HEK293 (cell line): ENCODE results near the gene AMPD3.

Source experiments
- CTCF ChIA-PET: fragments of 350-600 bp; formaldehyde crosslinking; extraction: SDS; loops from one replicate; lab custom pipeline; 2021; ENCODE audit warnings: antibody characterized with exemption; lab: Yijun Ruan, JAX
- POLR2A ChIA-PET: fragments of 300-600 bp; formaldehyde crosslinking; extraction: SDS; loops from one replicate; lab custom pipeline; 2020; ENCODE audit warnings: antibody characterized with exemption, inconsistent platforms; lab: Yijun Ruan, JAX
- H3K27ac ChIP-seq: fragments of 200-500 bp; sonication (Bioruptor generic); 2 replicates; pipeline ENCODE4 v1.5.1; 2014; ENCODE audit warnings: low read depth, low read length, control low read depth, inconsistent platforms; ENCODE audit errors: extremely low read depth
- H3K36me3 ChIP-seq, 2 experiments: fragments of 200-500 bp in 1 of 2; sonication (Bioruptor generic) in 1 of 2; 1 replicate in 1 of 2; 2 replicates in 1 of 2; pipeline ENCODE4 v1.5.1; 2014 to 2017; ENCODE audit warnings: inconsistent platforms in 2 of 2, low read length in 2 of 2; ENCODE audit not compliant: control insufficient read depth in 2 of 2, insufficient read depth in 1 of 2
- H3K4me1 ChIP-seq: fragments of 200-500 bp; sonication (Bioruptor generic); 2 replicates; pipeline ENCODE4 v1.5.1; 2014; ENCODE audit warnings: mild to moderate bottlenecking, low read length, inconsistent platforms; ENCODE audit not compliant: control insufficient read depth, insufficient read depth
- H3K4me3 ChIP-seq: 2 replicates; pipeline ENCODE4 v1.5.1; 2011; ENCODE audit warnings: low read depth, mild to moderate bottlenecking, control low read depth, low read length, moderate library complexity
- H3K9me3 ChIP-seq: fragments of 200-500 bp; sonication (Bioruptor generic); 2 replicates; pipeline ENCODE4 v1.5.1; 2014; ENCODE audit warnings: low read depth, low read length, inconsistent platforms; ENCODE audit not compliant: control insufficient read depth, insufficient read depth
- HOXA7 ChIP-seq: sonication (generic); formaldehyde crosslinking; IDR thresholded peaks from 2 replicates; pipeline ENCODE4 v1.8.1; 2022; ENCODE audit warnings: missing genetic modification reagents, borderline replicate concordance
- KLF10 ChIP-seq: fragments of 450-650 bp; IDR thresholded peaks from 2 replicates; pipeline ENCODE4 v1.5.1; 2018; ENCODE audit warnings: missing biosample characterization, mild to moderate bottlenecking, missing genetic modification characterization
- SCRT1 ChIP-seq: fragments of 450-650 bp; formaldehyde crosslinking; IDR thresholded peaks from 2 replicates; pipeline ENCODE4 v1.5.1; 2016; ENCODE audit warnings: missing biosample characterization, missing genetic modification characterization, borderline replicate concordance
- TCF7L2 ChIP-seq: IDR thresholded peaks from 2 replicates; pipeline ENCODE4 v1.6.1; 2011; ENCODE audit warnings: low read depth, mild to moderate bottlenecking, inconsistent platforms, low read length, moderate library complexity, borderline replicate concordance
- ZNF174 ChIP-seq: fragments of 450-650 bp; formaldehyde crosslinking; IDR thresholded peaks from 2 replicates; pipeline ENCODE4 v1.5.0; 2017; ENCODE audit warnings: missing biosample characterization, mild to moderate bottlenecking, missing genetic modification characterization
- ZNF19 ChIP-seq: fragments of 450-650 bp; formaldehyde crosslinking; IDR thresholded peaks from 2 replicates; pipeline ENCODE4; 2016; ENCODE audit warnings: missing biosample characterization, missing genetic modification characterization, low read depth
- ZNF202 ChIP-seq: fragments of 450-650 bp; formaldehyde crosslinking; IDR thresholded peaks from 2 replicates; pipeline ENCODE4 v1.5.1; 2016; ENCODE audit warnings: missing biosample characterization, missing genetic modification characterization, borderline replicate concordance
- ZNF221 ChIP-seq: fragments of 450-650 bp; formaldehyde crosslinking; IDR thresholded peaks from 2 replicates; pipeline ENCODE4 v1.5.1; 2017; ENCODE audit warnings: missing biosample characterization, missing genetic modification characterization, borderline replicate concordance
- ZNF404 ChIP-seq: fragments of 450-650 bp; formaldehyde crosslinking; IDR thresholded peaks from 2 replicates; pipeline ENCODE4 v1.5.1; 2017; ENCODE audit warnings: missing biosample characterization, missing genetic modification characterization
- ZNF521 ChIP-seq: fragments of 450-650 bp; formaldehyde crosslinking; IDR thresholded peaks from 2 replicates; pipeline ENCODE4 v1.5.1; 2017; ENCODE audit warnings: missing biosample characterization, mild to moderate bottlenecking, missing genetic modification characterization
- ZNF529 ChIP-seq: fragments of 450-650 bp; formaldehyde crosslinking; IDR thresholded peaks from 2 replicates; pipeline ENCODE4 v1.5.1; 2017; ENCODE audit warnings: missing genetic modification characterization, missing biosample characterization; ENCODE audit not compliant: insufficient replicate concordance
- ZNF558 ChIP-seq: fragments of 450-650 bp; formaldehyde crosslinking; IDR thresholded peaks from 2 replicates; pipeline ENCODE4 v1.5.1; 2016; ENCODE audit warnings: missing biosample characterization, missing genetic modification characterization
- ZNF561 ChIP-seq: fragments of 450-650 bp; IDR thresholded peaks from 2 replicates; pipeline ENCODE4 v1.5.1; 2018; ENCODE audit warnings: missing biosample characterization, missing genetic modification characterization, borderline replicate concordance
- ZNF600 ChIP-seq: fragments of 450-650 bp; formaldehyde crosslinking; IDR thresholded peaks from 2 replicates; pipeline ENCODE4 v1.5.1; 2016; ENCODE audit warnings: missing biosample characterization, missing genetic modification characterization
- ZNF621 ChIP-seq: fragments of 450-650 bp; formaldehyde crosslinking; IDR thresholded peaks from 2 replicates; pipeline ENCODE4 v1.5.1; 2017; ENCODE audit warnings: missing biosample characterization, missing genetic modification characterization
- ZNF654 ChIP-seq: fragments of 450-650 bp; formaldehyde crosslinking; IDR thresholded peaks from 2 replicates; pipeline ENCODE4 v1.5.1; 2016; ENCODE audit warnings: low read depth, missing biosample characterization, missing genetic modification characterization
- ZNF768 ChIP-seq: fragments of 450-650 bp; formaldehyde crosslinking; IDR thresholded peaks from 2 replicates; pipeline ENCODE4 v1.5.1; 2018; ENCODE audit warnings: missing biosample characterization, mild to moderate bottlenecking, missing genetic modification characterization
- ZNF837 ChIP-seq: fragments of 450-650 bp; formaldehyde crosslinking; IDR thresholded peaks from 2 replicates; pipeline ENCODE4 v1.5.1; 2016; ENCODE audit warnings: missing biosample characterization, missing genetic modification characterization
- TF ChIP-seq, protein P1 (sequence below): fragments of 450-650 bp; formaldehyde crosslinking; IDR thresholded peaks from 2 replicates; pipeline ENCODE4 v1.5.1; 2016; ENCODE audit warnings: missing biosample characterization, missing genetic modification characterization
- TF ChIP-seq, protein P2 (sequence below): fragments of 450-650 bp; formaldehyde crosslinking; IDR thresholded peaks from 2 replicates; pipeline ENCODE4 v1.5.1; 2016; ENCODE audit warnings: missing biosample characterization, missing genetic modification characterization
- TF ChIP-seq, protein P3 (sequence below): fragments of 450-650 bp; formaldehyde crosslinking; IDR thresholded peaks from 2 replicates; pipeline ENCODE4 v1.5.1; 2016; ENCODE audit warnings: missing biosample characterization, missing genetic modification characterization
- TF ChIP-seq, protein P4 (sequence below): IDR thresholded peaks from 2 replicates; pipeline ENCODE4 v1.6.1; 2011; ENCODE audit warnings: mild to moderate bottlenecking, low read depth, low read length, borderline replicate concordance
- TF ChIP-seq, protein P5 (sequence below): fragments of 450-650 bp; formaldehyde crosslinking; IDR thresholded peaks from 2 replicates; pipeline ENCODE4 v1.5.1; 2016; ENCODE audit warnings: missing biosample characterization, missing genetic modification characterization

The AMPD3 gene

DNA sequence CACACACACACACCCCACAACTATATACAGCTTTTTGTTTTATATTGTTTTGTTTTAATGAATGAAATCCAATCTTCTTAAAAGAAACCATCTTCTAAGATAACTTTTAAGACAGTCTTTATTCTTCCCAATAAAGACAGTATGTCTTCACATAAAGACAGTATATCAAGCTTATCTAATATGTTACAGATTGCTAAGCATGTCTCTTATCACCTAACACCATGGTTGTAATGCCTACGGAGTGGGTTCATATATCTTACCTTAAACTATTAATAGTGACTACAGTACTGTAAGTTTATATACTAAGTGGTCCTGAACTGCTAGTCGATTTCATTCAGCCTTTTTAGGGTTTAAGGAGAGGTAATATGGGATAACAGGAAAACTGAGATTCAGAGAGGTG lies 77.5 kb downstream of the AMPD3 start:
- Histone ChIP-seq H3K4me1 (no peaks in the 10 kb centered on the region), H3K4me3 (no peak overlapping the region), H3K27ac (no peak overlapping the region), H3K36me3 (peaks cover 0 to 32% of the 10 kb centered on the region in 2 experiments; a peak in 1 of 3 replicates), H3K9me3 (no peaks in the 10 kb centered on the region)
- TF ChIP-seq, protein P1, sequence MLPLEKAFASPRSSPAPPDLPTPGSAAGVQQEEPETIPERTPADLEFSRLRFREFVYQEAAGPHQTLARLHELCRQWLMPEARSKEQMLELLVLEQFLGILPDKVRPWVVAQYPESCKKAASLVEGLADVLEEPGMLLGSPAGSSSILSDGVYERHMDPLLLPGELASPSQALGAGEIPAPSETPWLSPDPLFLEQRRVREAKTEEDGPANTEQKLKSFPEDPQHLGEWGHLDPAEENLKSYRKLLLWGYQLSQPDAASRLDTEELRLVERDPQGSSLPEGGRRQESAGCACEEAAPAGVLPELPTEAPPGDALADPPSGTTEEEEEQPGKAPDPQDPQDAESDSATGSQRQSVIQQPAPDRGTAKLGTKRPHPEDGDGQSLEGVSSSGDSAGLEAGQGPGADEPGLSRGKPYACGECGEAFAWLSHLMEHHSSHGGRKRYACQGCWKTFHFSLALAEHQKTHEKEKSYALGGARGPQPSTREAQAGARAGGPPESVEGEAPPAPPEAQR (tag by site-specific recombination) = no peak
- TF ChIP-seq ZNF221 (tag by site-specific recombination) = no peak
- TF ChIP-seq, protein P2, sequence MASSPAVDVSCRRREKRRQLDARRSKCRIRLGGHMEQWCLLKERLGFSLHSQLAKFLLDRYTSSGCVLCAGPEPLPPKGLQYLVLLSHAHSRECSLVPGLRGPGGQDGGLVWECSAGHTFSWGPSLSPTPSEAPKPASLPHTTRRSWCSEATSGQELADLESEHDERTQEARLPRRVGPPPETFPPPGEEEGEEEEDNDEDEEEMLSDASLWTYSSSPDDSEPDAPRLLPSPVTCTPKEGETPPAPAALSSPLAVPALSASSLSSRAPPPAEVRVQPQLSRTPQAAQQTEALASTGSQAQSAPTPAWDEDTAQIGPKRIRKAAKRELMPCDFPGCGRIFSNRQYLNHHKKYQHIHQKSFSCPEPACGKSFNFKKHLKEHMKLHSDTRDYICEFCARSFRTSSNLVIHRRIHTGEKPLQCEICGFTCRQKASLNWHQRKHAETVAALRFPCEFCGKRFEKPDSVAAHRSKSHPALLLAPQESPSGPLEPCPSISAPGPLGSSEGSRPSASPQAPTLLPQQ (tag by site-specific recombination) = no peak
- TF ChIP-seq ZNF19 (tag by site-specific recombination) = no peak
- TF ChIP-seq ZNF404 (tag by site-specific recombination) = no peak
- CTCF ChIA-PET = interaction anchor here (3.9 kb wide), 1 partner anchor 8 kb away, joined by 25 read pairs; the partner anchor contains the start of gene RNF141
- POLR2A ChIA-PET = interaction anchor here (1.5 kb wide), 1 partner anchor 8 kb away, joined by 9 read pairs; the partner anchor contains the start of gene RNF141

DNA sequence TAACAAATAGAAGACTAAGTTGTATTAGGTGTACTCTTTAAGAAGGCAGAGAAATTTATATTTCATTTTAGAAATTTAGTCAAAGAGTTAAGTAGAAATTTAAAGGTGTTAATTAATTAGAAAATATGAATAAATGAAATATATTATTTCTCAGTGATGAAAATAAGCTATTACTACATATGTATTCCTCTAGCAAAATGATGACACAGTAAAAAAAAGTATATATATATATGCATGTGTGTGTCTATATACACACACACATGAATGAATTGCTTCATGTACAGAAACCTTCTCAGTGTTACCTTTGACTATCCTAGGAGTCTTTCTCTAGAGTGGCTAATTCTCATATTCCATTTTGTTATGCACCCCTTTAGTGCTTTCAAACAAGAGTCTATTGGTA lies 78.3 kb downstream of the AMPD3 start:
- CTCF ChIA-PET = interaction anchor here (1.0 to 3.9 kb wide), 2 partner anchors 8 to 71 kb away, joined by 3 to 25 read pairs; partner anchors contain the start of gene RNF141
- H3K4me1 ChIP-seq = no peaks in the 10 kb centered on the region

More for the DNA sequence above, 78.3 kb downstream of the AMPD3 start:
- POLR2A ChIA-PET = interaction anchor here (1.5 kb wide), 1 partner anchor 7 kb away, joined by 9 read pairs; the partner anchor contains the start of gene RNF141
- Histone ChIP-seq H3K4me3 (no peak overlapping the region), H3K27ac (no peak overlapping the region), H3K9me3 (no peaks in the 10 kb centered on the region), H3K36me3 (peaks cover 0 to 29% of the 10 kb centered on the region in 2 experiments; a peak in 1 of 3 replicates)
- TF ChIP-seq ZNF837 (no peak), ZNF600 (tag by site-specific recombination) (no peak), ZNF558 (tag by site-specific recombination) (no peak), ZNF561 (tag by site-specific recombination) (no peak), ZNF529 (tag by site-specific recombination) (no peak), KLF10 (tag by site-specific recombination) (no peak), ZNF202 (no peak), TCF7L2 (no peak), ZNF521 (no peak), ZNF174 (tag by site-specific recombination) (no peak), ZNF768 (tag by site-specific recombination) (no peak), ZNF621 (tag by site-specific recombination) (no peak), HOXA7 (CRISPR knock-in tag) (no peak), ZNF654 (tag by site-specific recombination) (no peak), SCRT1 (tag by site-specific recombination) (no peak)
- TF ChIP-seq, protein P3, sequence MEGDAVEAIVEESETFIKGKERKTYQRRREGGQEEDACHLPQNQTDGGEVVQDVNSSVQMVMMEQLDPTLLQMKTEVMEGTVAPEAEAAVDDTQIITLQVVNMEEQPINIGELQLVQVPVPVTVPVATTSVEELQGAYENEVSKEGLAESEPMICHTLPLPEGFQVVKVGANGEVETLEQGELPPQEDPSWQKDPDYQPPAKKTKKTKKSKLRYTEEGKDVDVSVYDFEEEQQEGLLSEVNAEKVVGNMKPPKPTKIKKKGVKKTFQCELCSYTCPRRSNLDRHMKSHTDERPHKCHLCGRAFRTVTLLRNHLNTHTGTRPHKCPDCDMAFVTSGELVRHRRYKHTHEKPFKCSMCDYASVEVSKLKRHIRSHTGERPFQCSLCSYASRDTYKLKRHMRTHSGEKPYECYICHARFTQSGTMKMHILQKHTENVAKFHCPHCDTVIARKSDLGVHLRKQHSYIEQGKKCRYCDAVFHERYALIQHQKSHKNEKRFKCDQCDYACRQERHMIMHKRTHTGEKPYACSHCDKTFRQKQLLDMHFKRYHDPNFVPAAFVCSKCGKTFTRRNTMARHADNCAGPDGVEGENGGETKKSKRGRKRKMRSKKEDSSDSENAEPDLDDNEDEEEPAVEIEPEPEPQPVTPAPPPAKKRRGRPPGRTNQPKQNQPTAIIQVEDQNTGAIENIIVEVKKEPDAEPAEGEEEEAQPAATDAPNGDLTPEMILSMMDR (tag by site-specific recombination) = no peak
- TF ChIP-seq, protein P2 (tag by site-specific recombination) = no peak
- TF ChIP-seq, protein P4, sequence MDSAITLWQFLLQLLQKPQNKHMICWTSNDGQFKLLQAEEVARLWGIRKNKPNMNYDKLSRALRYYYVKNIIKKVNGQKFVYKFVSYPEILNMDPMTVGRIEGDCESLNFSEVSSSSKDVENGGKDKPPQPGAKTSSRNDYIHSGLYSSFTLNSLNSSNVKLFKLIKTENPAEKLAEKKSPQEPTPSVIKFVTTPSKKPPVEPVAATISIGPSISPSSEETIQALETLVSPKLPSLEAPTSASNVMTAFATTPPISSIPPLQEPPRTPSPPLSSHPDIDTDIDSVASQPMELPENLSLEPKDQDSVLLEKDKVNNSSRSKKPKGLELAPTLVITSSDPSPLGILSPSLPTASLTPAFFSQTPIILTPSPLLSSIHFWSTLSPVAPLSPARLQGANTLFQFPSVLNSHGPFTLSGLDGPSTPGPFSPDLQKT = no peak
- TF ChIP-seq, protein P5, sequence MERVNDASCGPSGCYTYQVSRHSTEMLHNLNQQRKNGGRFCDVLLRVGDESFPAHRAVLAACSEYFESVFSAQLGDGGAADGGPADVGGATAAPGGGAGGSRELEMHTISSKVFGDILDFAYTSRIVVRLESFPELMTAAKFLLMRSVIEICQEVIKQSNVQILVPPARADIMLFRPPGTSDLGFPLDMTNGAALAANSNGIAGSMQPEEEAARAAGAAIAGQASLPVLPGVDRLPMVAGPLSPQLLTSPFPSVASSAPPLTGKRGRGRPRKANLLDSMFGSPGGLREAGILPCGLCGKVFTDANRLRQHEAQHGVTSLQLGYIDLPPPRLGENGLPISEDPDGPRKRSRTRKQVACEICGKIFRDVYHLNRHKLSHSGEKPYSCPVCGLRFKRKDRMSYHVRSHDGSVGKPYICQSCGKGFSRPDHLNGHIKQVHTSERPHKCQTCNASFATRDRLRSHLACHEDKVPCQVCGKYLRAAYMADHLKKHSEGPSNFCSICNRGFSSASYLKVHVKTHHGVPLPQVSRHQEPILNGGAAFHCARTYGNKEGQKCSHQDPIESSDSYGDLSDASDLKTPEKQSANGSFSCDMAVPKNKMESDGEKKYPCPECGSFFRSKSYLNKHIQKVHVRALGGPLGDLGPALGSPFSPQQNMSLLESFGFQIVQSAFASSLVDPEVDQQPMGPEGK = no peak
